ENCODE data around the gene OR4E2. TPM values are rescaled to one million over a fixed set of nuclear protein-coding genes. Genes with fewer than 3 reads are reported as not detected.
"Not testable (repeated sequence)": the region's sequence is repeated elsewhere in the genome, so short reads cannot be mapped to it uniquely, and the experiment has no call there.

The OR4E2 gene
- total RNA-seq, 2 donors from 2014 or later: not detected

DNA sequence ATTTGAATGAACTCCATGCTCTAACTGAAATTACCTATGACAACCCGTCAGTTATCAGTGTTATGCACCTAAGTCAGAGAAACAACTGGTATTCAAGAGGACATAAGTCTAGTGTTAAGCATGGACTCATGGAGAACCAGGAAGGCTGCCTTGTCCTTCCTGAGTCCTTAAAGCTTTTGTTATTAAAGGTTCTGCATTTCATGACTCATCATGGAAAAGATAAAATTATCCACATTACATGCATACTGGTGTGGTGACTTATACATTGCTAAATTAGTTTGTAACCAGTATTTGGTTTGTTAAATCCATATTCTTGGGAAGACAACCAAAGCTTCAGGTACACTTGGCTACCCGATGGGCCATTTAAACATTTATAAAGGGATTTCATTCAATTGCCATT, 26.4 kb downstream of the OR4E2 start:
- intact Hi-C loops (cut with DNase I): no loop called here
- DNase-seq (ENCODE audit: low spot score): no peak

- DNase-seq (ENCODE audit: low spot score): no peak
- intact Hi-C loops (cut with DNase I): no loop called here
Observed at GRCh38 chr14:21686468-21686867, 32.8 kb downstream of the OR4E2 start.

DNA sequence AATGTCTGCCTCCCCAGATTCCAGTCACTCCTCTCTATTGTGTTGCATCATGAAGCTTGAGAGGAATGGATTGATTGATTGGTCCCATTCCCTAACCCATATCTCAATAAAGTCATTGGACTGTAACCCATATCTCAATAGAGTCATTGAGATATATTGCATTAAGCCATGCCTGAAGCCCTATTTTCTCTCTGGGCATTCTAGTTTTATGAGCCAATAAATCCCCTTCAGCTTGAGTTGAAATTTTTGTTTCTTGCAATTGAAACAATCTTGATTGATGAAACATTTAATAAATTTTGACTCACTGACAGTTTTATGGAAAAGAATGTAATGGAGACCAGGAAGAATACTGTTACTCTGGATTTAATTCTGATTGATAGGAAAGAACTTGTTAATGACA, 40.8 kb downstream of the OR4E2 start:
- intact Hi-C loops (cut with DNase I): no loop called here
- no peak for DNase-seq (ENCODE audit: low spot score)

GRCh38 chr14:21697662-21698061, 44.0 kb downstream of the OR4E2 start:
- intact Hi-C loops (cut with DNase I); DNase-seq (ENCODE audit: low spot score): not testable (repeated sequence)

DNA sequence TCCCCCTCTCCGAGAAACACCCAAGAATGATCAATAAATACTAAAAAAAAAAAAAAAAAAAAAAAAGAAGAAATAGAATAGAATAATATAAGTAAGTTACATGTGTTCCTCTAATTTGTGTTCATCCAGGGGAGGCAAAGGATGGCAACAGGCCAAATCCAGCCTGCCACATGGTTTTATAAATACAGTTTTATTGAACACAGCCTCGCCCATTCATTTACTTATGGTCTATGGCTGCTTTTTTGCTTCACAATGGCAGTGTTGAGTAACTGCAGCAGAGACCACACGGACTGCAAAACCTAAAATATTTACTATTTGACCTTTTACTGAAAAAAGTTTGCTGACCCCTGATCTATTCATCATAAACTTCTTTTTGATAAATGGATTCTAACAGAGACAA, 44.9 kb downstream of the OR4E2 start:
- intact Hi-C loops (cut with DNase I); DNase-seq (ENCODE audit: low spot score): not testable (repeated sequence)

- no peak for DNase-seq (ENCODE audit: low spot score)
- intact Hi-C loops (cut with DNase I): no loop called here
Observed at GRCh38 chr14:21699551-21699950, 45.9 kb downstream of the OR4E2 start.

GRCh38 chr14:21702316-21702715, 48.7 kb downstream of the OR4E2 start:
- DNase-seq (ENCODE audit: low spot score): no peak
- intact Hi-C loops (cut with DNase I): no loop called here

- intact Hi-C loops (cut with DNase I): no loop called here
- no peak for DNase-seq (ENCODE audit: low spot score)
Observed at GRCh38 chr14:21703357-21704326, 50.0 kb downstream of the OR4E2 start.

GRCh38 chr14:21704338-21704737, 50.7 kb downstream of the OR4E2 start:
- no peak for DNase-seq (ENCODE audit: low spot score)
- intact Hi-C loops (cut with DNase I): no loop called here

- DNase-seq (ENCODE audit: low spot score): no peak
- intact Hi-C loops (cut with DNase I): no loop called here
Observed at GRCh38 chr14:21711360-21711961, 57.8 kb downstream of the OR4E2 start.

DNA sequence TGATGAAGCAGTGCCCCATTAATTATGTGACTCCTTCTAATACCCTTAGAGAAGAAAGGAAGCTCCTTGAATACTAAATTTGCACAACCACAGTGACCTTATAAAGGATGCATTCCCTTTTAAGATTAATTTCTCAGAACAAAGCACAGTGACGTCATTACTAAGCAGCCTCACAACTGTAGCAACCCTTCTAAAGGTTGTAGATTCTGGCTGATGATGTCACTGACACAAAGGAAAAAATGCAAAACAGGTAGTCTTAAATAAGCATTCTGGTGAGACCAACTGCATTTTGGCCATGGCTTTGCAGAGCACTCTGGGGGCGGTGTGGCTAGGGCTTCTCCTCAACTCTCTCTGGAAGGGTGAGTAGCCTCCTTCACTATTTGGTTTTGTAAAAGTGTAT, 58.4 kb downstream of the OR4E2 start:
- intact Hi-C loops (cut with DNase I): no loop called here
- no peak for DNase-seq (ENCODE audit: low spot score)

DNA sequence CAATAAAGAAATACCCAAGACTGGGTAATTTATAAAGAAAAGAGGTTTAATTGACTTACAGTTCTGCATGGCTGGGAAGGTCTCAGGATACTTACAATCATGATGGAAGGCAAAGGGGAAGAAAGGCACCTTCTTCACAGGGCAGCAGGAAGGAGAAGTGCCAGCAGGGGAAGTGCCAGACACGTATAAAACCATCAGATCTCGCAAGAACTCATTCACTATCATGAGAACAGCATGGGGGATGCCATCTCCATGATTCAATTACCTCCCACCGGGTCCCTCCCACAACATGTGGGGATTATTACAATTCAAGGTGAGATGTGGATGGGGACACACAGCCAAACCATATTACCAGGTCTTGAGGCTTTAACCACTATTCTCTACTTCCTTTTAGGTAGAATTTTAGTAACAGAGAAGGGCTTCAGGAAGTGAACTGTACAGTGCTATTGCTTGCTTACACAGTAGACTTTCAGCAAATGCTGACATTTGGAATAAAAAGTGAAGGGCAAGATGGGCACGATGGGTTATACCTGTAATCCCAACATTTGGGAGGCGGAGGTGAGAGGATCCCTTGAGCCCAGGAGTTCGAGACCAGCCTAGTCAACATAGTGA, 60.8 kb downstream of the OR4E2 start:
- intact Hi-C loops (cut with DNase I): no loop called here
- DNase-seq (ENCODE audit: low spot score): no peak

Other genes with a start within 250 kb of the OR4E2 start
- gene CHD8, start 197.7 kb upstream of the OR4E2 start, total RNA-seq: 10 to 100 TPM; 49.7 to 56.3 TPM
- gene RAB2B, start 176.9 kb upstream of the OR4E2 start, total RNA-seq: 10 to 100 TPM; 29.2 to 32.3 TPM
- 10 to 100 TPM; 56.1 to 67.3 TPM for gene TOX4, start 176.6 kb upstream of the OR4E2 start, total RNA-seq
- 10 to 100 TPM; 26.4 to 29.0 TPM for gene METTL3, start 142.5 kb upstream of the OR4E2 start, total RNA-seq
- 1 to 10 TPM; 6.2 to 7.1 TPM for gene SALL2, start 127.5 kb upstream of the OR4E2 start, total RNA-seq
- gene OR10G3, start 73.8 kb upstream of the OR4E2 start, total RNA-seq: not detected
- not detected for gene OR10G2, start 18.9 kb upstream of the OR4E2 start, total RNA-seq
- not detected for gene OR4E1, start 20.0 kb downstream of the OR4E2 start, total RNA-seq

All from posterior vena cava (tissue), 2 donors.